Measurements from ENCODE around the gene FN1. TPM values are rescaled to one million over a fixed set of nuclear protein-coding genes. Genes with fewer than 3 reads are reported as not detected.

The FN1 gene
- total RNA-seq, 1 donor from 2014 or later: 154 TPM

DNA sequence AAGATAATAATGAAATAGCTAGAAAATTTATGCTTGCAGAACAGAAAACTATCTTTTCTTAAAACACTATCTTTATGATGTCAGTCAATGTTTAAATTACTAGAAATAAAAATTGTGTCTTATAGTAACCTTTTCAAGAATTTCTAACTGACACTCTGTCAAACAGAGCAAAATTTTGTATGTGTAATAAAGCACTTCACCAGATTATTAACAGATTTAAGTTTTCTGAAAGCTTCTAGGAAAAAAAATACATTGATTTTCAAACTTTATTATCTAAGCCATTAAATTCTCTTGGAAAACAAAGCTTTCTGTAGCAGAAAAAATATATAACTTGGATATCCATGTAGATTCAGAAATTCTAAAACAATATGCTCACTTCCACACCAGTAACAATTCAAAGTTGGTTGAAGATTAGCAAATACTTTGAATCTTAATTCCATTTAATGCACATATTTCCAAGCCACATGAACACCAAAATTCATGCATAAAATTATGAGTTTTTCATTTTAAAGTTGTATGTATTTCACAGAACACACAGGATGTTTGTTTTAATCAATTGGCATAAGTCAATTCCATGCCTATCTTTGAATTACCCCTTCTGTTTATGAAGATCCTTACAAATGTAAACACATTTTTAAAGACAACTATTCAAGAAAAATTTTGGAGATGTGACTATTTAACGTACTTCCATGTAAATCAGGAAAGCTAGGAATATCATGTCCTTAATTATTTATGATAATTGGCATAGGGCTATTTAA is 19.9 kb downstream of the FN1 start:
- DNase-seq: no peak
- Histone ChIP-seq H3K4me1 (no peaks in the 10 kb centered on the region), H3K4me3 (no peak overlapping the region), H3K27me3 (ENCODE audit: low read depth) (no peaks in the 10 kb centered on the region), H3K27ac (replicated peaks) (no peak overlapping the region), H3K9me3 (replicated peaks) (no peaks in the 10 kb centered on the region), H3K36me3 (peaks cover 53% of the 10 kb centered on the region)
- intact Hi-C loops (cut with micrococcal nuclease): no loop called here
- TF ChIP-seq, protein P1, sequence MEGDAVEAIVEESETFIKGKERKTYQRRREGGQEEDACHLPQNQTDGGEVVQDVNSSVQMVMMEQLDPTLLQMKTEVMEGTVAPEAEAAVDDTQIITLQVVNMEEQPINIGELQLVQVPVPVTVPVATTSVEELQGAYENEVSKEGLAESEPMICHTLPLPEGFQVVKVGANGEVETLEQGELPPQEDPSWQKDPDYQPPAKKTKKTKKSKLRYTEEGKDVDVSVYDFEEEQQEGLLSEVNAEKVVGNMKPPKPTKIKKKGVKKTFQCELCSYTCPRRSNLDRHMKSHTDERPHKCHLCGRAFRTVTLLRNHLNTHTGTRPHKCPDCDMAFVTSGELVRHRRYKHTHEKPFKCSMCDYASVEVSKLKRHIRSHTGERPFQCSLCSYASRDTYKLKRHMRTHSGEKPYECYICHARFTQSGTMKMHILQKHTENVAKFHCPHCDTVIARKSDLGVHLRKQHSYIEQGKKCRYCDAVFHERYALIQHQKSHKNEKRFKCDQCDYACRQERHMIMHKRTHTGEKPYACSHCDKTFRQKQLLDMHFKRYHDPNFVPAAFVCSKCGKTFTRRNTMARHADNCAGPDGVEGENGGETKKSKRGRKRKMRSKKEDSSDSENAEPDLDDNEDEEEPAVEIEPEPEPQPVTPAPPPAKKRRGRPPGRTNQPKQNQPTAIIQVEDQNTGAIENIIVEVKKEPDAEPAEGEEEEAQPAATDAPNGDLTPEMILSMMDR (IDR thresholded peaks at IDR 0.05; ENCODE audit: borderline replicate concordance): no peak

- intact Hi-C loops (cut with micrococcal nuclease): no loop called here
- no peak overlapping the region for H3K4me3 ChIP-seq
- peaks cover 45% of the 10 kb centered on the region for H3K36me3 ChIP-seq
- DNase-seq: no peak
- TF ChIP-seq, protein P1 (IDR thresholded peaks at IDR 0.05; ENCODE audit: borderline replicate concordance): no peak
- no peaks in the 10 kb centered on the region for H3K9me3 ChIP-seq (replicated peaks)
- H3K27me3 ChIP-seq (ENCODE audit: low read depth): no peaks in the 10 kb centered on the region
- no peaks in the 10 kb centered on the region for H3K4me1 ChIP-seq
- H3K27ac ChIP-seq (replicated peaks): no peak overlapping the region
These were observed 20.6 kb downstream of the FN1 start for GRCh38 chr2:215415218-215415617.

DNA sequence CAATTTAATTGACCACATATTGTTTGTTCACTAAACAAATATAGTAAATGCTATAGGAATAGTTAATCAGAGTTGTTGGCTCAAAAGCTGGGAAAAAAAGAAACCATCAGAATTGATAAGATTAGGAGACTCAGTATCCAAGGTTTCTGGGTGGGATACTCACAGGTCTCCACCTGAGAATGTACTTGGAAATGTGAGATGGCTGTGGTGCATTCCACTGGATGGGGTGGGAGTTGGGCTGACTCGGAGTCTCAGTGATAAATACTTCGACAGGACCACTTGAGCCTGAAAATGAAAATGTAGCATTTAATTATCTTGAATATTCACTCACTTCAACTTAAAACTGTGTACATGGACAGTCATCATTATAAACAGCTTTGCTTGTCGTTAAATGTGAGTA is 21.2 kb downstream of the FN1 start:
- no peaks in the 10 kb centered on the region for H3K27me3 ChIP-seq (ENCODE audit: low read depth)
- TF ChIP-seq, protein P1 (IDR thresholded peaks at IDR 0.05; ENCODE audit: borderline replicate concordance): no peak
- no peaks in the 10 kb centered on the region for H3K4me1 ChIP-seq
- H3K9me3 ChIP-seq (replicated peaks): no peaks in the 10 kb centered on the region
- H3K4me3 ChIP-seq: no peak overlapping the region
- no peak for DNase-seq
- intact Hi-C loops (cut with micrococcal nuclease): no loop called here
- no peak overlapping the region for H3K27ac ChIP-seq (replicated peaks)
- H3K36me3 ChIP-seq: peaks cover 42% of the 10 kb centered on the region

DNA sequence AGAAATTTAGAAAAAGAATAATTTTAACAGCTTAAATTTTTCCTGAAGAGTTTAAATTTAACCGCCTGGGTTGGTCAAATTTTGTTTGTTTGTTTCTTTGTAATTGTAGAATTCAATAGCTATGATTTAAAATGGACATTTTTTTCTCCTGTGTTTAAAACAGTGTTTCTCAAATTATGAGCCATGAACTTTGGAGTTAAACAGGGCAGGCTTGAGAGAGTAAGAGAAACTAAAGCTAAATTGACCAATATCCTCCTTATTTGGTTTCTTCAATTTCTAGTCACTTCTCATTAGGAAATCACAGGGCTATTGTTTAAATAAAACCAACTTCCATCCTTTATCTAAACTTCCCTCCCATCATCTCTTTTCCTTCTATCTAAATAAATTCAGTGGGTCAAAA is 21.9 kb downstream of the FN1 start:
- TF ChIP-seq, protein P1 (IDR thresholded peaks at IDR 0.05; ENCODE audit: borderline replicate concordance): no peak
- Histone ChIP-seq H3K4me3 (no peak overlapping the region), H3K9me3 (replicated peaks) (no peaks in the 10 kb centered on the region), H3K27me3 (ENCODE audit: low read depth) (no peaks in the 10 kb centered on the region), H3K36me3 (peaks cover 43% of the 10 kb centered on the region), H3K4me1 (no peaks in the 10 kb centered on the region), H3K27ac (replicated peaks) (no peak overlapping the region)
- intact Hi-C loops (cut with micrococcal nuclease): no loop called here
- no peak for DNase-seq

DNA sequence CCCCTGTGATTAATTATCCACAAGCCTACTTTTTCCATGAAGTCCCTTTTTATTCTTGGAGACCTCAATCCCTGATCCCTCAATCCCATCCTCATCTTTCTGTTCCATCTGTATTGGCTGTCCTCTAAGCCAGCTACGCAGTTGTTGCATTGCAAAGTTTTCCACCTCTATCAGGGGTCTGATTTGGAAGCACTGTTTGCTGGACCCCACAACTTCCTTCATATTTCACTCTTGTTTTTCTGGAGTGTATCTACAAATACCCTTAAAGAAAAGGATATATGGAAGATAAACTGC is 22.4 kb downstream of the FN1 start:
- Histone ChIP-seq H3K36me3 (peaks cover 43% of the 10 kb centered on the region), H3K9me3 (replicated peaks) (no peaks in the 10 kb centered on the region), H3K27ac (replicated peaks) (no peak overlapping the region)

More for the DNA sequence above, 22.4 kb downstream of the FN1 start:
- DNase-seq: no peak
- Histone ChIP-seq H3K27me3 (ENCODE audit: low read depth) (no peaks in the 10 kb centered on the region), H3K4me3 (no peak overlapping the region), H3K4me1 (no peaks in the 10 kb centered on the region)
- intact Hi-C loops (cut with micrococcal nuclease): no loop called here
- TF ChIP-seq, protein P1 (IDR thresholded peaks at IDR 0.05; ENCODE audit: borderline replicate concordance): no peak
